Choroid plexus epithelial cell (primary cell): ENCODE measurements around the gene ZNF862.
A peak's percentile ranks its signal among the peaks of the same experiment; 100 is the strongest.

ENCODE experiments used
- DNase-seq: peaks from one replicate; pipeline ENCODE4 v3.0.0-alpha.2; 2010; ENCODE audit warnings: low read depth
- H3K4me3 ChIP-seq: 2 replicates; pipeline ENCODE4 v1.5.1; 2011; ENCODE audit warnings: low read depth, mild to moderate bottlenecking, control low read depth, low read length, moderate library complexity
- TF ChIP-seq, protein P1 (sequence below): conservative IDR thresholded peaks from 2 replicates; pipeline ENCODE4 v1.5.1; 2011; ENCODE audit warnings: low read depth, mild to moderate bottlenecking, control low read depth, inconsistent platforms, low read length, moderate library complexity

Gene ZNF862

DNA sequence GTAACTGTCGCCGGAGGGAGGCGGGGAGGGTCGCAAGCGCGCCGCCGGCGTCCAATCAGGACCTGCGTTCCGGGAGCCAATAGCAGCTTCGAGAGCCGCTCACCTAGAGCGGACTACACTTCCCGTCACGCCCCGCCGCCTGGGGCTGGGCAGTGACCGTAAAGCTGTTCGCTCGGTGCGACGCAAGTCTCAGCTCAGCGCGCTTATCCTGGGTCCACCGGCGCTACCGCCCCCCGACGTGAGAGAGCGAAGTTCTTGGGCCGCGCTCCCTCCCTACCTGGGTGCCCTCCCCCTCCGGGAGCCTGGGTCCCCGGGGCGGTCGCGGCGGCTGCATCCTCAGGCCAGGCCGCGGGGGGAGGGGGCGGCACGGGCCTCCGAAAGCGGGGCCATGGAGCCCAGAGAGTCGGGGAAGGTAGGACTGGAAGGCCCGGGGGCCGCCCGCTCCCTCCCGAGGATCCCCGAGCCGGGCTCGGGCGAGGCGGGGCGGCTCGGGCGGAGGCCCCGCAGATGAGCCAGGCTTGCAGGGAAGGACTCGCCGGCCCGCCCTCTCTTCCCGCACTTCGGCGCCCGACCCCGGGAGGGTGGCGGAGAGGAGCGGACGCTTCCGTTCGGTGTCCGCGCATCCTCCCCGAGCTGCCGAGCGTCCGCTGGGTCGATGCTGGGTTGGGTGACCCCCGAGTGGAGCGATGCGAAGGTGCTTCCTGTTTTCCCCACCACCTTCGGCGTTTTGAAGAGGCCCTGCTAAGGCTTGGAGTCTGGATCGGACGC lies at the start of gene ZNF862:
TSS of gene ZNF862 (plus strand) at position 152 of the 768 bp plus-strand sequence. CDS start at position 389, 237 bp downstream.
- H3K4me3 ChIP-seq, result peak within 1 kb of the TSS; percentile 85
- DNase-seq, result peak; percentile 99
- TF ChIP-seq, protein P1, sequence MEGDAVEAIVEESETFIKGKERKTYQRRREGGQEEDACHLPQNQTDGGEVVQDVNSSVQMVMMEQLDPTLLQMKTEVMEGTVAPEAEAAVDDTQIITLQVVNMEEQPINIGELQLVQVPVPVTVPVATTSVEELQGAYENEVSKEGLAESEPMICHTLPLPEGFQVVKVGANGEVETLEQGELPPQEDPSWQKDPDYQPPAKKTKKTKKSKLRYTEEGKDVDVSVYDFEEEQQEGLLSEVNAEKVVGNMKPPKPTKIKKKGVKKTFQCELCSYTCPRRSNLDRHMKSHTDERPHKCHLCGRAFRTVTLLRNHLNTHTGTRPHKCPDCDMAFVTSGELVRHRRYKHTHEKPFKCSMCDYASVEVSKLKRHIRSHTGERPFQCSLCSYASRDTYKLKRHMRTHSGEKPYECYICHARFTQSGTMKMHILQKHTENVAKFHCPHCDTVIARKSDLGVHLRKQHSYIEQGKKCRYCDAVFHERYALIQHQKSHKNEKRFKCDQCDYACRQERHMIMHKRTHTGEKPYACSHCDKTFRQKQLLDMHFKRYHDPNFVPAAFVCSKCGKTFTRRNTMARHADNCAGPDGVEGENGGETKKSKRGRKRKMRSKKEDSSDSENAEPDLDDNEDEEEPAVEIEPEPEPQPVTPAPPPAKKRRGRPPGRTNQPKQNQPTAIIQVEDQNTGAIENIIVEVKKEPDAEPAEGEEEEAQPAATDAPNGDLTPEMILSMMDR, result no peak

DNA sequence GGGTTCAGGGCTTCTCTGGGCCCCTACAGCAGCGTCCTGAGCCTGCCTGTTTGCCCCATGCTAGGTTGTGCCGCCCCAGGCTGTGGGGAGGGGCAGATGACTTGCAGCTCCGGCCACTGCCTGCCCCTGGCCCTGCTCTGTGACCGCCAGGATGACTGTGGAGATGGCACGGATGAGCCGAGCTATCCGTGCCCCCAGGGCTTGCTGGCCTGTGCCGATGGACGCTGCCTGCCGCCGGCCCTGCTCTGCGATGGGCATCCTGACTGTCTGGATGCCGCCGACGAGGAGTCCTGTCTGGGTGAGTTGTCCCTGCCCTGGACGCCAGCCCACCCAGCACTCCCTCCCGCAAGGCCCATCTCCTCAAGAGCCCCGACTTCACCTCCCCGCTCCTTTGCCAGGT lies 49.1 kb upstream of the ZNF862 start:
- TF ChIP-seq, protein P1, result no peak
- H3K4me3 ChIP-seq, result no peak overlapping the region
- DNase-seq, result no peak

DNA sequence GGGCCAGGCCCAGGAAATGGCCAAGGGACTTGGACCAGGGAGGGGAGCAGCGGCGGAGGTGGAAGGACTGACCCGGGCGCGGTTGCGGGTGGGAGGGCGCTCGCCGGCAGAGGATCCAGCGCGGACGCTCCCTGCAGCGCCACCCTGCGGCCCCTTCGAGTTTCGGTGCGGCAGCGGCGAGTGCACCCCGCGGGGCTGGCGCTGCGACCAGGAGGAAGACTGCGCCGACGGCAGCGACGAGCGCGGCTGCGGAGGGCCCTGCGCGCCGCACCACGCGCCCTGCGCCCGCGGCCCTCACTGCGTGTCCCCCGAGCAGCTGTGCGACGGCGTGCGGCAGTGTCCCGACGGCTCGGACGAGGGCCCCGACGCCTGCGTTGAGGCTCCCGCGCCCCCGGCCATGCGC lies 48.0 kb upstream of the ZNF862 start:
- DNase-seq, result peak; percentile 20
- TF ChIP-seq, protein P1, result peak; percentile 50
- no peak overlapping the region for H3K4me3 ChIP-seq

DNA sequence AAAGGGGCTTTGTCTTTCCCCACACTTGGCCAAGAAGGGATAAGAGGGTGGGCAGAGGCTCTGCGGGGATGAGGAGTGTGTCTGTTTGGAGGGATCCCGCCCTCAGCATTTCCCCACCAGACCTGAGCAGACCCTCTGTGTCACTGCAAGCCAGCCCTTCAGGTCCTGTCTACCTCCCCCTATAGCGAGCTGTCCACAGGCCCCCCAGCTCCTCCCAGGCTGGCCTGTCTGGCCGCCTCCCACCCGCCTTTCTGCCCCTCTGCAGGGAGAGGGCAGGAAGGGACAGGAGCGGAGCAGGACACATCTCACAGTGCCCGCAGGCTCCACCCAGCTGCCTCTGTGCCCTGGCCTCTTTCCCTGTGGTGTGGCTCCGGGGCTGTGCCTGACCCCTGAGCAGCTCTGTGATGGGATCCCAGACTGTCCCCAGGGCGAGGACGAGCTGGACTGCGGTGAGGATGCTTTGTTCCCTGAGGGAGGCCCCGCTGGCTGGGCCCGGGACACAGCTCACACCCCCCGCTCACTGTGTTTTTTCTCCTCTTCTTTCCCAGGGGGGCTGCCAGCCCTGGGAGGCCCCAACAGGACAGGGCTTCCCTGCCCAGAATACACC lies 47.3 kb upstream of the ZNF862 start:
- no peak overlapping the region for H3K4me3 ChIP-seq
- no peak for DNase-seq
- TF ChIP-seq, protein P1, result no peak

DNA sequence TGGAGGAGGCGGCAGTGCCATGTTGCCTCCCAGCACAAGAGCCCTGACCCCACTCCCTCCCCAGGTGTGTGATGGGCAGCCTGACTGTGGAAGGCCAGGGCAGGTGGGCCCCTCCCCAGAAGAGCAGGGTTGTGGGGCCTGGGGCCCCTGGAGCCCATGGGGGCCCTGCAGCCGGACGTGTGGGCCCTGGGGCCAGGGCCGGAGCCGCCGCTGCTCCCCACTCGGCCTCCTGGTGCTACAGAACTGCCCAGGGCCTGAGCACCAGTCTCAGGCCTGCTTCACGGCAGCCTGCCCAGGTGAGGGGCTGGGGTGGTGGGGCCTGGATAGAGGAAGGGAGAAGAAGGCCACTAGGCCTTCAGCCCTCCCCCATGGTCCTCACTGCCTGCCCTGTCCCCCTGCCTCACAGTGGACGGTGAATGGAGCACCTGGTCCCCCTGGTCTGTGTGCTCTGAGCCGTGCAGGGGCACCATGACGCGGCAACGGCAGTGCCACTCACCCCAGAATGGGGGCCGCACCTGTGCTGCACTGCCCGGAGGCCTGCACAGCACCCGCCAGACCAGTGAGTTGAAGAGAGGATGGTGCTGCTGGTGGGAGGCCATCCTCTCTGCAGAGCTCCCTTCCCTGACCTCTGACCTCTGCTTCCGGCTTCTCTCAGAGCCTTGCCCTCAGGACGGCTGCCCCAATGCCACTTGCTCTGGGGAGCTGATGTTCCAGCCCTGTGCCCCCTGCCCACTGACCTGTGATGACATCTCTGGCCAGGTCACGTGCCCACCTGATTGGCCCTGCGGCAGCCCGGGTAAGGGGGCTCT lies 46.6 kb upstream of the ZNF862 start:
- no peak for DNase-seq
- no peak overlapping the region for H3K4me3 ChIP-seq
- TF ChIP-seq, protein P1, result no peak

DNA sequence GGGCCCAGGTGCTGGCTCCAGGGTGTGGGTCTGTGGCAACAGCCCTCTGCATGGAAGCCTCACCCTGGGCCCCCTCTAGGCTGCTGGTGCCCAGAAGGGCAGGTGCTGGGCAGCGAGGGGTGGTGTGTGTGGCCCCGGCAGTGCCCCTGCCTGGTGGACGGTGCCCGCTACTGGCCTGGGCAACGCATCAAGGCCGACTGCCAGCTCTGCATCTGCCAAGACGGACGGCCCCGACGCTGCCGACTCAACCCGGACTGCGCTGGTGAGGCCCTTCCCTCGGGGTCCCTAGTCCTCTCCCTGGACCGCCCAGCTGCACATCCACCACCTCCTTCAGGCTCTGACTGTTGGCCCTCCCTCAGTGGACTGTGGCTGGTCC lies 46.0 kb upstream of the ZNF862 start:
- TF ChIP-seq, protein P1, result no peak
- no peak overlapping the region for H3K4me3 ChIP-seq
- DNase-seq, result no peak
